ENCODE results near the gene GIGYF2. TPM values are rescaled to one million over a fixed set of nuclear protein-coding genes. Genes with fewer than 3 reads are reported as not detected.
A peak's percentile ranks its signal among the peaks of the same experiment; 100 is the strongest.
"Not testable (repeated sequence)": the region's sequence is repeated elsewhere in the genome, so short reads cannot be mapped to it uniquely, and the experiment has no call there.

The GIGYF2 gene
- polyA plus RNA-seq, 1 experiment, result 34.6 TPM

DNA sequence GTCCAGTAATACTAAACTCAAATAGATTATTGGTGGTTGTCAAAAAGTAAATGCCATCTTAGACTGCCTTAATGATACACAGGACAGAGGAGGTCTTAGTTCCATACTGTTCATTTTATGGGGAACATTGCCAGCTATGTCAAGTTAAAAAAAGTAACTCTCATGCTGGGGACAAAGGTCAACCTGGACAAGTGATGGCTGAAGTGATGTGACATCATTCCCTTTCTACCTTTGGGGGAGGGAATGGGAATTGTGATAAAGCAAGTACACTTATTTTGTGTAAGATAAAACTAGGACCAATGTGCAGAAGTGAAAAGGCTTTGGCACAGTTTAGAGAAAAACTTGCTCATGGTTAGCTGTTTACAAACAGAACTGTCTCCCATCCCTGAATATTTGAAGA is 148.9 kb downstream of the GIGYF2 start:
- no peak for TF ChIP-seq CTCF (IDR thresholded peaks at IDR 0.05; ENCODE audit: low read depth, low read length)
- no peak for DNase-seq (ENCODE audit: low read depth, low spot score)
- CTCF ChIA-PET, result no interaction called here
- no peaks in the 10 kb centered on the region for H3K27me3 ChIP-seq (ENCODE audit: control insufficient read depth, insufficient read depth, low read length)
- POLR2A ChIA-PET, result no interaction called here
- H3K4me3 ChIP-seq (ENCODE audit: low read depth, low read length), result no peak overlapping the region
- no peak overlapping the region for H3K27ac ChIP-seq (ENCODE audit: low read depth, low read length)
- no peaks in the 10 kb centered on the region for H3K9me3 ChIP-seq (ENCODE audit: control insufficient read depth, insufficient read depth, low read length)

GRCh38 chr2:232850039-232850438 is 152.9 kb downstream of the GIGYF2 start:
- Histone ChIP-seq H3K27ac (ENCODE audit: low read depth, low read length) (no peak overlapping the region), H3K4me3 (ENCODE audit: low read depth, low read length) (no peak overlapping the region), H3K9me3 (ENCODE audit: control insufficient read depth, insufficient read depth, low read length) (no peaks in the 10 kb centered on the region), H3K27me3 (ENCODE audit: control insufficient read depth, insufficient read depth, low read length) (no peaks in the 10 kb centered on the region)
- ChIA-PET CTCF (interaction anchor here (0.6 to 2.1 kb wide), 2 partner anchors 204 to 400 kb away, joined by 3 to 9 read pairs; no protein-coding TSS in a partner anchor), POLR2A (no interaction called here)
- no peak for DNase-seq (ENCODE audit: low read depth, low spot score)
- TF ChIP-seq CTCF (IDR thresholded peaks at IDR 0.05; ENCODE audit: low read depth, low read length), result no peak

DNA sequence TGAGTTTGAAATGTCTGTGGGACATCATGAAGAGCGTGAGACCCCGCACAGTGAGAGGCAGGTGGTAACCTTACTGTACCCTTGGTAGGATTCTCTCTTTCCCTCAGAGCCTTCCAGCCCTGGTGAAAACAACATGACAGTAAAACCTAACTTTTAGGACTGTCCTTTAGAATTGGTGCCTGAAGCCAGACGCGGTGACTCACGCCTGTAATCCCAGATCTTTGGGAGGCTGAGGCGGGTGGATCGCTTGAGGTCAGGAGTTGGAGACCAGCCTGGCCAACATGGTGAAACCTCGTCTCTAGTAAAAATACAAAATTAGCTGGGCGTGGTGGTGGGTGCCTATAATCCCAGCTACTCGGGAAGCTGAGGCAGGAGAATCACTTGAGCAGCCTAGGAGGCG is 154.9 kb downstream of the GIGYF2 start:
- CTCF ChIA-PET, result interaction anchor here (1.1 to 4.8 kb wide), 8 partner anchors 9 to 400 kb away, joined by 3 to 68 read pairs (median 16); partner anchors contain the start of gene ATG16L1
- POLR2A ChIA-PET; DNase-seq (ENCODE audit: low read depth, low spot score): not testable (repeated sequence)

GRCh38 chr2:232852676-232853075 is 155.5 kb downstream of the GIGYF2 start:
- DNase-seq (ENCODE audit: low read depth, low spot score), result no peak
- H3K27me3 ChIP-seq (ENCODE audit: control insufficient read depth, insufficient read depth, low read length), result no peaks in the 10 kb centered on the region
- ChIA-PET CTCF (interaction anchor here (0.5 to 4.8 kb wide), 23 partner anchors 9 to 437 kb away, joined by 3 to 68 read pairs (median 5); partner anchors contain the start of genes ATG16L1 and INPP5D), POLR2A (no interaction called here)
- H3K27ac ChIP-seq (ENCODE audit: low read depth, low read length), result no peak overlapping the region
- H3K4me3 ChIP-seq (ENCODE audit: low read depth, low read length), result no peak overlapping the region
- no peaks in the 10 kb centered on the region for H3K9me3 ChIP-seq (ENCODE audit: control insufficient read depth, insufficient read depth, low read length)
- no peak for TF ChIP-seq CTCF (IDR thresholded peaks at IDR 0.05; ENCODE audit: low read depth, low read length)

More for the DNA sequence above, 154.9 kb downstream of the GIGYF2 start:
- not testable (repeated sequence) for H3K27me3 ChIP-seq (ENCODE audit: control insufficient read depth, insufficient read depth, low read length); H3K4me3 ChIP-seq (ENCODE audit: low read depth, low read length); H3K9me3 ChIP-seq (ENCODE audit: control insufficient read depth, insufficient read depth, low read length); H3K27ac ChIP-seq (ENCODE audit: low read depth, low read length)

DNA sequence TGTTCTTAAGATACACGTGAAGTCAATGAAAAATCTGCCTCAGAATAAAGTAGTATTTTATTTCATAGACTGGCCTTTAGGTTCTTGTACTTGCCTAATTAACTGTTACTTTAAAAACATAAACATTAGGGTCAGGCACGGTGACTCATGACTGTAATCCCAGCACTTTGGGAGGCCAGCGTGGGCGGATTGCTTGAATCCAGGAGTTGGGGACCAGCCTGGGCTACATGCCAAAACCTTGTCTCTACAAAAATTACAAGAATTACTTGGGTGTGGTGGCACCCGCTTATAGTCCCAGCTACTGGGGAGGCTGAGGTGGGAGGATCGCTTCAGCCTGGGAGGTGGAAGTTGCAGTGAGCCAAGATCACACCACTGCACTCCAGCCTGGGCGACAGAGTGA is 157.0 kb downstream of the GIGYF2 start:
- no peak overlapping the region for H3K27ac ChIP-seq (ENCODE audit: low read depth, low read length)
- no peak for TF ChIP-seq CTCF (IDR thresholded peaks at IDR 0.05; ENCODE audit: low read depth, low read length)

More for the DNA sequence above, 157.0 kb downstream of the GIGYF2 start:
- Histone ChIP-seq H3K4me3 (ENCODE audit: low read depth, low read length) (no peak overlapping the region), H3K27me3 (ENCODE audit: control insufficient read depth, insufficient read depth, low read length) (no peaks in the 10 kb centered on the region), H3K9me3 (ENCODE audit: control insufficient read depth, insufficient read depth, low read length) (no peaks in the 10 kb centered on the region)
- DNase-seq (ENCODE audit: low read depth, low spot score), result peak; percentile 60
- POLR2A ChIA-PET, result no interaction called here
- CTCF ChIA-PET, result interaction anchor here (1.3 to 4.8 kb wide), 11 partner anchors 11 to 402 kb away, joined by 3 to 68 read pairs (median 8); partner anchors contain the start of genes ATG16L1 and INPP5D

Measured in AG04450 (cell line).